B cell (primary cell): ENCODE measurements around the gene NUPR1.

ENCODE experiments used
- EZH2 ChIP-seq: IDR thresholded peaks from 2 replicates; pipeline ENCODE4 v1.6.1; 2012; ENCODE audit warnings: borderline replicate concordance, low read depth, mild to moderate bottlenecking, moderate library complexity, low read length; ENCODE audit not compliant: insufficient read depth, poor library complexity, severe bottlenecking
- TF ChIP-seq, protein P1 (sequence below): fragments of 200-600 bp; IDR thresholded peaks from one replicate; pipeline ENCODE4 v1.8.0; 2022; ENCODE audit warnings: antibody characterized with exemption, mild to moderate bottlenecking

DNA sequence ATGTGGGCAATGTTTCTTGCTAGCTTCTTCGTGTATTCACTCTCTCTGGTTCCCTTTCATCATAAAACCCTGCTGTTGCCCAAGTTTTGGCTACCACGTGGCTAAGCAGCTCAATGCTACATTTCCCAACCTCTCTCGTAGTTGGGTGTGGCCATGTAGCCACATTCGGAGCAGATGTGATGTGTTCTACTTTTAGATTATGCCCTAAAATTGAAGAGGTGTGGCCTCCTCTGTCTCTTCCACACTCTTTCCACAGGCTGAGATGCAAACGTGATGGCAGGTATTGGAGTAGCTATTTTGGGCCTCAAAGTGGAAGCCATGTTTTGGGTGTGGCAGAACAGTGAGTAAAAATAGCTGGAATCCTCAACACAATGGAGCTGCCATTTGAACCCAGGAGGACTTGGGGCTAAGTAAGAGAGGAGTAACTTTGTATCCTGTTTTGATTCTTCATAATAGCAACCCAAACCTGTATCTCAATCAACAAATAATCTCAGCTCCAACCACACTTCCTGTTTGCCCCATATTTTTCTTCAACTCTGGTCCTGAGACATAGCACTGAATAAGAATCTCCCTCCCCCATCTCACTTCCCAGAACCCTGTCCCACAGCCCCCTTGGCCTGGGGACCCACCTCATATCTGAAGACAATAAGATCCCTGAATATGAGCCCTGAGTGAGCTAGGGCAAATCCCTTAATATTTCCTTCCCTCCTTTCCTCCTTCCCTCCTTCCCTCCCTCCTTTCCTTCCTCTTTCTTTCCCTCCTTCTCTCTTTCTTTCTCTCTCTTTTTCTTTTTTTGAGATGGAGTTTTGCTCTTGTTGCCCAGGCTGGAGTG is 4.0 kb downstream of the NUPR1 start:
- TF ChIP-seq, protein P1, sequence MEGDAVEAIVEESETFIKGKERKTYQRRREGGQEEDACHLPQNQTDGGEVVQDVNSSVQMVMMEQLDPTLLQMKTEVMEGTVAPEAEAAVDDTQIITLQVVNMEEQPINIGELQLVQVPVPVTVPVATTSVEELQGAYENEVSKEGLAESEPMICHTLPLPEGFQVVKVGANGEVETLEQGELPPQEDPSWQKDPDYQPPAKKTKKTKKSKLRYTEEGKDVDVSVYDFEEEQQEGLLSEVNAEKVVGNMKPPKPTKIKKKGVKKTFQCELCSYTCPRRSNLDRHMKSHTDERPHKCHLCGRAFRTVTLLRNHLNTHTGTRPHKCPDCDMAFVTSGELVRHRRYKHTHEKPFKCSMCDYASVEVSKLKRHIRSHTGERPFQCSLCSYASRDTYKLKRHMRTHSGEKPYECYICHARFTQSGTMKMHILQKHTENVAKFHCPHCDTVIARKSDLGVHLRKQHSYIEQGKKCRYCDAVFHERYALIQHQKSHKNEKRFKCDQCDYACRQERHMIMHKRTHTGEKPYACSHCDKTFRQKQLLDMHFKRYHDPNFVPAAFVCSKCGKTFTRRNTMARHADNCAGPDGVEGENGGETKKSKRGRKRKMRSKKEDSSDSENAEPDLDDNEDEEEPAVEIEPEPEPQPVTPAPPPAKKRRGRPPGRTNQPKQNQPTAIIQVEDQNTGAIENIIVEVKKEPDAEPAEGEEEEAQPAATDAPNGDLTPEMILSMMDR, result no peak
- no peak for TF ChIP-seq EZH2
